WTC11 (cell line): ENCODE measurements around the gene NFIC.

Experiments used
- EMX1 ChIP-seq: fragments of 250-450 bp; sonication (Bioruptor Pico); IDR thresholded peaks from 2 replicates; pipeline ENCODE4 v1.8.0; 2021; ENCODE audit warnings: mild to moderate bottlenecking
- ETV6 ChIP-seq: sonication (generic); formaldehyde crosslinking; IDR thresholded peaks from 2 replicates; pipeline ENCODE4 v1.8.1; 2022; ENCODE audit warnings: mild to moderate bottlenecking, missing genetic modification reagents
- GTF2I ChIP-seq: fragments of 250-450 bp; sonication (Bioruptor Pico); conservative IDR thresholded peaks from 2 replicates; pipeline ENCODE4 v1.4.0; 2021; ENCODE audit warnings: mild to moderate bottlenecking
- RELA ChIP-seq: sonication (generic); formaldehyde crosslinking; IDR thresholded peaks from 2 replicates; pipeline ENCODE4 v1.8.1; 2022; ENCODE audit warnings: missing genetic modification reagents, mild to moderate bottlenecking, borderline replicate concordance
- SMAD3 ChIP-seq: sonication (generic); formaldehyde crosslinking; IDR thresholded peaks from 2 replicates; pipeline ENCODE4 v1.8.0; 2022; ENCODE audit warnings: missing genetic modification reagents, mild to moderate bottlenecking, borderline replicate concordance
- ZNF138 ChIP-seq: sonication (generic); formaldehyde crosslinking; conservative IDR thresholded peaks from 2 replicates; pipeline ENCODE4 v1.8.1; 2022; ENCODE audit warnings: mild to moderate bottlenecking, moderate library complexity, missing genetic modification reagents
- TF ChIP-seq, protein P1 (sequence below): fragments of 200-600 bp; IDR thresholded peaks from 2 replicates; pipeline ENCODE4 v1.8.0; 2022; ENCODE audit warnings: antibody characterized with exemption
- TF ChIP-seq, protein P2 (sequence below): sonication (generic); formaldehyde crosslinking; IDR thresholded peaks from 2 replicates; pipeline ENCODE4 v1.8.1; 2023; ENCODE audit warnings: mild to moderate bottlenecking, missing genetic modification reagents, moderate library complexity
- TF ChIP-seq, protein P3 (sequence below): sonication (generic); formaldehyde crosslinking; IDR thresholded peaks from 2 replicates; pipeline ENCODE4 v1.8.0; 2022; ENCODE audit warnings: mild to moderate bottlenecking, missing genetic modification reagents
- TF ChIP-seq, protein P4 (sequence below): sonication (generic); formaldehyde crosslinking; IDR thresholded peaks from 2 replicates; pipeline ENCODE4 v1.8.0; 2022; ENCODE audit warnings: missing genetic modification reagents
- TF ChIP-seq, protein P5 (sequence below): sonication (generic); formaldehyde crosslinking; IDR thresholded peaks from 2 replicates; pipeline ENCODE4 v1.8.0; 2023; ENCODE audit warnings: mild to moderate bottlenecking, missing genetic modification reagents
- TF ChIP-seq, protein P6 (sequence below): sonication (generic); formaldehyde crosslinking; IDR thresholded peaks from 2 replicates; pipeline ENCODE4 v1.8.0; 2022; ENCODE audit warnings: mild to moderate bottlenecking, missing genetic modification reagents
- TF ChIP-seq, protein P7 (sequence below): sonication (generic); formaldehyde crosslinking; IDR thresholded peaks from 2 replicates; pipeline ENCODE4 v1.8.1; 2022; ENCODE audit warnings: missing genetic modification reagents, borderline replicate concordance

DNA sequence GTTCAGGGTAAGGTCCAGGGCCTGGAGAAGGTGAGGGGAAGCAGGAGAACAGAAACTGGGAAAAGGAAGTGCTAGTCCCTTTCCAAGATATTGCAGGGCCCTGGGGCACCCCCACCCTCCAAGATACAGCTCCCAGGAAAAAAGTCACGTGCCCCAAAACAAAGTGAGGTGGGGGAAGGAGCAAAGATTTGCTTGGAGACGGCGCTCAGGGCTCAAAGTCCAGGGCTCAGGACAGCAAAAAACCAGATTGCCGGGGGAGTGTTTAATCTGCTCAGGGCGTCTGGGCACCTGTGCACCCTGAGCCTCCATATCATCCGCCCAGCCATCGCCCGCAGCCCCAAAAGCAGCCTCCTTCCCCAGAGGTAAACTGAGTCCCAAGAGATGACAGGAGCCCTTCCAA, 107.6 kb downstream of the NFIC start:
- no peak for TF ChIP-seq EMX1 (CRISPR knock-in tag)
- TF ChIP-seq, protein P1, sequence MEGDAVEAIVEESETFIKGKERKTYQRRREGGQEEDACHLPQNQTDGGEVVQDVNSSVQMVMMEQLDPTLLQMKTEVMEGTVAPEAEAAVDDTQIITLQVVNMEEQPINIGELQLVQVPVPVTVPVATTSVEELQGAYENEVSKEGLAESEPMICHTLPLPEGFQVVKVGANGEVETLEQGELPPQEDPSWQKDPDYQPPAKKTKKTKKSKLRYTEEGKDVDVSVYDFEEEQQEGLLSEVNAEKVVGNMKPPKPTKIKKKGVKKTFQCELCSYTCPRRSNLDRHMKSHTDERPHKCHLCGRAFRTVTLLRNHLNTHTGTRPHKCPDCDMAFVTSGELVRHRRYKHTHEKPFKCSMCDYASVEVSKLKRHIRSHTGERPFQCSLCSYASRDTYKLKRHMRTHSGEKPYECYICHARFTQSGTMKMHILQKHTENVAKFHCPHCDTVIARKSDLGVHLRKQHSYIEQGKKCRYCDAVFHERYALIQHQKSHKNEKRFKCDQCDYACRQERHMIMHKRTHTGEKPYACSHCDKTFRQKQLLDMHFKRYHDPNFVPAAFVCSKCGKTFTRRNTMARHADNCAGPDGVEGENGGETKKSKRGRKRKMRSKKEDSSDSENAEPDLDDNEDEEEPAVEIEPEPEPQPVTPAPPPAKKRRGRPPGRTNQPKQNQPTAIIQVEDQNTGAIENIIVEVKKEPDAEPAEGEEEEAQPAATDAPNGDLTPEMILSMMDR, result no peak
- TF ChIP-seq GTF2I (CRISPR knock-in tag), result no peak
- no peak for TF ChIP-seq ZNF138
- TF ChIP-seq, protein P2, sequence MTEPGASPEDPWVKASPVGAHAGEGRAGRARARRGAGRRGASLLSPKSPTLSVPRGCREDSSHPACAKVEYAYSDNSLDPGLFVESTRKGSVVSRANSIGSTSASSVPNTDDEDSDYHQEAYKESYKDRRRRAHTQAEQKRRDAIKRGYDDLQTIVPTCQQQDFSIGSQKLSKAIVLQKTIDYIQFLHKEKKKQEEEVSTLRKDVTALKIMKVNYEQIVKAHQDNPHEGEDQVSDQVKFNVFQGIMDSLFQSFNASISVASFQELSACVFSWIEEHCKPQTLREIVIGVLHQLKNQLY (CRISPR knock-in tag), result no peak
- TF ChIP-seq SMAD3, result no peak
- TF ChIP-seq, protein P3, sequence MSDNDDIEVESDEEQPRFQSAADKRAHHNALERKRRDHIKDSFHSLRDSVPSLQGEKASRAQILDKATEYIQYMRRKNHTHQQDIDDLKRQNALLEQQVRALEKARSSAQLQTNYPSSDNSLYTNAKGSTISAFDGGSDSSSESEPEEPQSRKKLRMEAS (CRISPR knock-in tag), result no peak
- TF ChIP-seq RELA (CRISPR knock-in tag), result no peak
- TF ChIP-seq, protein P4, sequence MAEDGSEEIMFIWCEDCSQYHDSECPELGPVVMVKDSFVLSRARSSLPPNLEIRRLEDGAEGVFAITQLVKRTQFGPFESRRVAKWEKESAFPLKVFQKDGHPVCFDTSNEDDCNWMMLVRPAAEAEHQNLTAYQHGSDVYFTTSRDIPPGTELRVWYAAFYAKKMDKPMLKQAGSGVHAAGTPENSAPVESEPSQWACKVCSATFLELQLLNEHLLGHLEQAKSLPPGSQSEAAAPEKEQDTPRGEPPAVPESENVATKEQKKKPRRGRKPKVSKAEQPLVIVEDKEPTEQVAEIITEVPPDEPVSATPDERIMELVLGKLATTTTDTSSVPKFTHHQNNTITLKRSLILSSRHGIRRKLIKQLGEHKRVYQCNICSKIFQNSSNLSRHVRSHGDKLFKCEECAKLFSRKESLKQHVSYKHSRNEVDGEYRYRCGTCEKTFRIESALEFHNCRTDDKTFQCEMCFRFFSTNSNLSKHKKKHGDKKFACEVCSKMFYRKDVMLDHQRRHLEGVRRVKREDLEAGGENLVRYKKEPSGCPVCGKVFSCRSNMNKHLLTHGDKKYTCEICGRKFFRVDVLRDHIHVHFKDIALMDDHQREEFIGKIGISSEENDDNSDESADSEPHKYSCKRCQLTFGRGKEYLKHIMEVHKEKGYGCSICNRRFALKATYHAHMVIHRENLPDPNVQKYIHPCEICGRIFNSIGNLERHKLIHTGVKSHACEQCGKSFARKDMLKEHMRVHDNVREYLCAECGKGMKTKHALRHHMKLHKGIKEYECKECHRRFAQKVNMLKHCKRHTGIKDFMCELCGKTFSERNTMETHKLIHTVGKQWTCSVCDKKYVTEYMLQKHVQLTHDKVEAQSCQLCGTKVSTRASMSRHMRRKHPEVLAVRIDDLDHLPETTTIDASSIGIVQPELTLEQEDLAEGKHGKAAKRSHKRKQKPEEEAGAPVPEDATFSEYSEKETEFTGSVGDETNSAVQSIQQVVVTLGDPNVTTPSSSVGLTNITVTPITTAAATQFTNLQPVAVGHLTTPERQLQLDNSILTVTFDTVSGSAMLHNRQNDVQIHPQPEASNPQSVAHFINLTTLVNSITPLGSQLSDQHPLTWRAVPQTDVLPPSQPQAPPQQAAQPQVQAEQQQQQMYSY, result no peak
- TF ChIP-seq, protein P5, sequence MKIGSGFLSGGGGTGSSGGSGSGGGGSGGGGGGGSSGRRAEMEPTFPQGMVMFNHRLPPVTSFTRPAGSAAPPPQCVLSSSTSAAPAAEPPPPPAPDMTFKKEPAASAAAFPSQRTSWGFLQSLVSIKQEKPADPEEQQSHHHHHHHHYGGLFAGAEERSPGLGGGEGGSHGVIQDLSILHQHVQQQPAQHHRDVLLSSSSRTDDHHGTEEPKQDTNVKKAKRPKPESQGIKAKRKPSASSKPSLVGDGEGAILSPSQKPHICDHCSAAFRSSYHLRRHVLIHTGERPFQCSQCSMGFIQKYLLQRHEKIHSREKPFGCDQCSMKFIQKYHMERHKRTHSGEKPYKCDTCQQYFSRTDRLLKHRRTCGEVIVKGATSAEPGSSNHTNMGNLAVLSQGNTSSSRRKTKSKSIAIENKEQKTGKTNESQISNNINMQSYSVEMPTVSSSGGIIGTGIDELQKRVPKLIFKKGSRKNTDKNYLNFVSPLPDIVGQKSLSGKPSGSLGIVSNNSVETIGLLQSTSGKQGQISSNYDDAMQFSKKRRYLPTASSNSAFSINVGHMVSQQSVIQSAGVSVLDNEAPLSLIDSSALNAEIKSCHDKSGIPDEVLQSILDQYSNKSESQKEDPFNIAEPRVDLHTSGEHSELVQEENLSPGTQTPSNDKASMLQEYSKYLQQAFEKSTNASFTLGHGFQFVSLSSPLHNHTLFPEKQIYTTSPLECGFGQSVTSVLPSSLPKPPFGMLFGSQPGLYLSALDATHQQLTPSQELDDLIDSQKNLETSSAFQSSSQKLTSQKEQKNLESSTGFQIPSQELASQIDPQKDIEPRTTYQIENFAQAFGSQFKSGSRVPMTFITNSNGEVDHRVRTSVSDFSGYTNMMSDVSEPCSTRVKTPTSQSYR (CRISPR knock-in tag), result no peak
- TF ChIP-seq, protein P6, sequence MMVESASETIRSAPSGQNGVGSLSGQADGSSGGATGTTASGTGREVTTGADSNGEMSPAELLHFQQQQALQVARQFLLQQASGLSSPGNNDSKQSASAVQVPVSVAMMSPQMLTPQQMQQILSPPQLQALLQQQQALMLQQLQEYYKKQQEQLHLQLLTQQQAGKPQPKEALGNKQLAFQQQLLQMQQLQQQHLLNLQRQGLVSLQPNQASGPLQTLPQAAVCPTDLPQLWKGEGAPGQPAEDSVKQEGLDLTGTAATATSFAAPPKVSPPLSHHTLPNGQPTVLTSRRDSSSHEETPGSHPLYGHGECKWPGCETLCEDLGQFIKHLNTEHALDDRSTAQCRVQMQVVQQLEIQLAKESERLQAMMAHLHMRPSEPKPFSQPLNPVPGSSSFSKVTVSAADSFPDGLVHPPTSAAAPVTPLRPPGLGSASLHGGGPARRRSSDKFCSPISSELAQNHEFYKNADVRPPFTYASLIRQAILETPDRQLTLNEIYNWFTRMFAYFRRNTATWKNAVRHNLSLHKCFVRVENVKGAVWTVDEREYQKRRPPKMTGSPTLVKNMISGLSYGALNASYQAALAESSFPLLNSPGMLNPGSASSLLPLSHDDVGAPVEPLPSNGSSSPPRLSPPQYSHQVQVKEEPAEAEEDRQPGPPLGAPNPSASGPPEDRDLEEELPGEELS (CRISPR knock-in tag), result no peak
- TF ChIP-seq, protein P7, sequence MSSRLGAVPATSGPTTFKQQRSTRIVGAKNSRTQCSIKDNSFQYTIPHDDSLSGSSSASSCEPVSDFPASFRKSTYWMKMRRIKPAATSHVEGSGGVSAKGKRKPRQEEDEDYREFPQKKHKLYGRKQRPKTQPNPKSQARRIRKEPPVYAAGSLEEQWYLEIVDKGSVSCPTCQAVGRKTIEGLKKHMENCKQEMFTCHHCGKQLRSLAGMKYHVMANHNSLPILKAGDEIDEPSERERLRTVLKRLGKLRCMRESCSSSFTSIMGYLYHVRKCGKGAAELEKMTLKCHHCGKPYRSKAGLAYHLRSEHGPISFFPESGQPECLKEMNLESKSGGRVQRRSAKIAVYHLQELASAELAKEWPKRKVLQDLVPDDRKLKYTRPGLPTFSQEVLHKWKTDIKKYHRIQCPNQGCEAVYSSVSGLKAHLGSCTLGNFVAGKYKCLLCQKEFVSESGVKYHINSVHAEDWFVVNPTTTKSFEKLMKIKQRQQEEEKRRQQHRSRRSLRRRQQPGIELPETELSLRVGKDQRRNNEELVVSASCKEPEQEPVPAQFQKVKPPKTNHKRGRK (CRISPR knock-in tag), result no peak
- no peak for TF ChIP-seq ETV6 (CRISPR knock-in tag)
